SK-N-MC (cell line): ENCODE data around the gene ZBTB14.

ENCODE experiments used
- DNase-seq: peaks from one replicate; pipeline ENCODE4 v3.0.0-alpha.2; 2011; ENCODE audit warnings: low read depth, low spot score
- H3K27ac ChIP-seq: fragments of 200-600 bp; sonication (generic); 2 replicates; pipeline ENCODE4 v1.5.1; 2016; ENCODE audit warnings: mixed run types
- H3K36me3 ChIP-seq: fragments of 200-600 bp; sonication (generic); 2 replicates; pipeline ENCODE4 v1.6.1; 2017; ENCODE audit warnings: antibody characterized with exemption, low read length, mixed read lengths; ENCODE audit not compliant: insufficient read depth
- H3K4me3 ChIP-seq: fragments of 200-600 bp; sonication (generic); 2 replicates; pipeline ENCODE4 v1.5.1; 2016
- H3K9ac ChIP-seq: fragments of 200-600 bp; sonication (generic); 2 replicates; pipeline ENCODE4 v1.8.0; 2017; ENCODE audit warnings: mixed run types, mixed read lengths; ENCODE audit not compliant: insufficient read length
- H3K9me3 ChIP-seq: fragments of 200-600 bp; sonication (generic); 2 replicates; pipeline ENCODE4 v1.6.1; 2017; ENCODE audit warnings: low read depth, mild to moderate bottlenecking, antibody characterized with exemption, low read length, moderate library complexity, mixed read lengths
- EZH2 ChIP-seq: fragments of 200-600 bp; sonication (generic); IDR thresholded peaks from one replicate; pipeline ENCODE4 v1.6.1; 2017; ENCODE audit warnings: antibody characterized with exemption
- FOXP2 ChIP-seq: optimal IDR thresholded peaks from 2 replicates; pipeline ENCODE3; 2011; ENCODE audit warnings: mild to moderate bottlenecking, moderate library complexity; ENCODE audit not compliant: insufficient read depth; ENCODE audit errors: extremely low read length, control extremely low read depth
- POLR2AphosphoS5 ChIP-seq: IDR thresholded peaks from 2 replicates; pipeline ENCODE4 v1.6.1; 2012; ENCODE audit warnings: mild to moderate bottlenecking, low read depth, low read length, borderline replicate concordance

The ZBTB14 gene

GRCh38 chr18:5309888-5310470 is 14.5 kb upstream of the ZBTB14 start:
- TF ChIP-seq EZH2: no peak
- no peak for TF ChIP-seq POLR2AphosphoS5
- no peak for TF ChIP-seq FOXP2
- H3K27ac ChIP-seq: no peak overlapping the region
- no peaks in the 10 kb centered on the region for H3K36me3 ChIP-seq
- no peaks in the 10 kb centered on the region for H3K9me3 ChIP-seq
- H3K4me3 ChIP-seq: no peak overlapping the region
- no peak for DNase-seq
- no peak overlapping the region for H3K9ac ChIP-seq

GRCh38 chr18:5305835-5306234 is 10.3 kb upstream of the ZBTB14 start:
- TF ChIP-seq POLR2AphosphoS5 (no peak), FOXP2 (no peak), EZH2 (no peak)
- no peak overlapping the region for H3K4me3 ChIP-seq
- no peaks in the 10 kb centered on the region for H3K36me3 ChIP-seq
- no peak for DNase-seq
- H3K9ac ChIP-seq: no peak overlapping the region
- H3K27ac ChIP-seq: no peak overlapping the region
- no peaks in the 10 kb centered on the region for H3K9me3 ChIP-seq

DNA sequence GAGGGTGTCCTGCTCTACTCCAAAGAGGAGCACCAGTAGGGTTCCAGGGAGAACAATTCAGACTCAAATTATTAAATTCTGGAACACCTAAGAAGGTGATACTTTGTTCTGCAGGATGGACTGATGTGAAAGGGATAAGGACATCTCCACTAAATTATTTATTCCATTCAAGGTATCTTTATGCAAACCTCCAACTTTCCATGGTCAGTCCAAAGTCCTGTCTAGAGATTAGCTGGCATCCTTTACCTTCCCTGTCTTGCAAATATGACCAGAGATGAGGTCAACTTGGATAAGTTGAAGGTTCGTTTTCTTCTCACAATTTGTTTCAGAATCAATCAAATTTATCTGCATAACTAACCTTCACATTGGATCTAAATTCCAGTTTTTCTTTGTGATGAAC is 8.7 kb upstream of the ZBTB14 start:
- Histone ChIP-seq H3K4me3 (no peak overlapping the region), H3K9me3 (no peaks in the 10 kb centered on the region), H3K9ac (no peak overlapping the region), H3K36me3 (no peaks in the 10 kb centered on the region), H3K27ac (no peak overlapping the region)
- DNase-seq: no peak
- TF ChIP-seq EZH2: no peak
- TF ChIP-seq FOXP2: no peak
- TF ChIP-seq POLR2AphosphoS5: no peak

DNA sequence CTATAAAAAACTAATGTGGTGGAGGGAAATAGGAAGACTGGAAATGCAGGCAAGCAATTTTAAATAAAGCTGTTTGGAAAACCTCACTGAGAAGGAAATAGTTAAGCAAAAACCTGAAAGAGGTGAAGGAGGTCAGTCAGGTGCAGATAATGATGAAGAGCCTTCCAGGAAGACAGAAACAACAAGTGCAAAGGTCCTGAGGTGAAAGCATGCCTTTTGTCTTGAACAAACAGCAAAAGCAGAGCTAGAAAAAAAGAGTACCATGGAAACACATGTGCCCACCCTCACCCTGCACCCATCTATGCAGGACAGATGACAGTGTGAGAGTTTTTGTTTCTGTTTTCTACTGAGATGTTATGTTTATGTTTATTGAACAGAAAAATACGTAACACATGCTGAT is 8.1 kb upstream of the ZBTB14 start:
- Histone ChIP-seq H3K9me3 (no peaks in the 10 kb centered on the region), H3K9ac (no peak overlapping the region), H3K4me3 (no peak overlapping the region), H3K36me3 (no peaks in the 10 kb centered on the region), H3K27ac (no peak overlapping the region)
- no peak for TF ChIP-seq EZH2
- TF ChIP-seq POLR2AphosphoS5: no peak
- TF ChIP-seq FOXP2: no peak
- no peak for DNase-seq

GRCh38 chr18:5302606-5303005 is 7.1 kb upstream of the ZBTB14 start:
- H3K9me3 ChIP-seq: no peaks in the 10 kb centered on the region
- H3K9ac ChIP-seq: no peak overlapping the region
- no peak overlapping the region for H3K4me3 ChIP-seq
- TF ChIP-seq EZH2: no peak
- TF ChIP-seq FOXP2: no peak
- no peak for TF ChIP-seq POLR2AphosphoS5
- no peaks in the 10 kb centered on the region for H3K36me3 ChIP-seq
- no peak overlapping the region for H3K27ac ChIP-seq
- DNase-seq: no peak

DNA sequence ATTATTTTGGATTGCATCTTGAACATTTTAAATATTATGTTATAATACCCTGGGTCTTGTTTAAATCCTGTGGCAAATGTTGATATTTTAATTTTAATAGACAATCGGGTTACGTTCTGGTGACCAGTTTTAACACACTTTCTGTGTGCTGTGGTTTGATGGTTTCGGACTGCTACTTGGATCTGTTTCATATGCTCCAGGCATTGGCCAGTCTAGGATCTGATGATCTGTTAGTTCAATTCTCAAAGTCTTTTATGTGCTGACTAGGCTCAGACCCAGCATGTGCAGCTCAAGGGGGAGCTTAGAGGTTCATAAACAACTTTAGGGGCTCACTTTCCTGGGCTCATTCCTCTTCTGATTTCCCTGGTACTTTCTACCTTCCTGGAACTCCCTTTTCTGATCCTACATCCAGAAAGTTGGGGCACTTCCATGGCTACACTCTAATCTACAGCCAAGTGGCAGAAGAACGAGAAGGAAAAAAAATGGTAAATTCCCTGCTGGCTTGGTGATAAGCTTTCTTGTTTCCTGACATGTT is 5.0 kb upstream of the ZBTB14 start:
- Histone ChIP-seq H3K36me3 (no peaks in the 10 kb centered on the region), H3K9ac (no peak overlapping the region), H3K27ac (no peak overlapping the region), H3K9me3 (no peaks in the 10 kb centered on the region), H3K4me3 (no peak overlapping the region)
- DNase-seq: no peak
- no peak for TF ChIP-seq FOXP2
- TF ChIP-seq EZH2: no peak
- no peak for TF ChIP-seq POLR2AphosphoS5

GRCh38 chr18:5298156-5298852 is 2.8 kb upstream of the ZBTB14 start:
- H3K4me3 ChIP-seq: no peak overlapping the region
- H3K9me3 ChIP-seq: no peaks in the 10 kb centered on the region
- TF ChIP-seq POLR2AphosphoS5: no peak
- TF ChIP-seq EZH2: no peak
- TF ChIP-seq FOXP2: no peak
- H3K27ac ChIP-seq: no peak overlapping the region
- H3K36me3 ChIP-seq: no peaks in the 10 kb centered on the region
- DNase-seq: no peak
- H3K9ac ChIP-seq: no peak overlapping the region

GRCh38 chr18:5297597-5297996 is 2.1 kb upstream of the ZBTB14 start:
- Histone ChIP-seq H3K27ac (no peak overlapping the region), H3K4me3 (no peak overlapping the region), H3K36me3 (peaks cover 2% of the 10 kb centered on the region; the same call in 1 of the 2 replicates), H3K9me3 (no peaks in the 10 kb centered on the region), H3K9ac (no peak overlapping the region)
- no peak for DNase-seq
- TF ChIP-seq POLR2AphosphoS5: no peak
